A549 (cell line): Measurements from ENCODE around the gene TMEM238L.

Source experiments
- BCL3 ChIP-seq: fragments of >200 bp; sonication (Bioruptor Twin); formaldehyde crosslinking; IDR thresholded peaks from 3 replicates; pipeline ENCODE4 v1.6.1; 2016
- CEBPB ChIP-seq, 2 experiments: fragments of >200 bp in 1 of 2; sonication (Bioruptor Twin) in 1 of 2; formaldehyde crosslinking in 1 of 2; IDR thresholded peaks; 2 replicates each; pipeline ENCODE4 v1.6.1; 2012 to 2016
- HDAC2 ChIP-seq: fragments of 200-600 bp; sonication (generic); IDR thresholded peaks from 2 replicates; pipeline ENCODE4 v1.6.1; 2016
- KDM5A ChIP-seq: fragments of 200-600 bp; sonication (generic); IDR thresholded peaks from 2 replicates; pipeline ENCODE4 v1.6.1; 2016; ENCODE audit warnings: antibody characterized with exemption, mild to moderate bottlenecking
- MYC ChIP-seq: IDR thresholded peaks from 2 replicates; pipeline ENCODE4 v1.6.1; 2012; ENCODE audit warnings: mild to moderate bottlenecking, inconsistent platforms, low read length, improper control_type of control experiment, borderline replicate concordance
- POLR2A ChIP-seq: IDR thresholded peaks from 2 replicates; pipeline ENCODE4 v1.6.1; 2012; ENCODE audit warnings: mild to moderate bottlenecking, low read length
- POLR2AphosphoS2 ChIP-seq: conservative IDR thresholded peaks from 2 replicates; pipeline ENCODE4 v1.6.1; 2012; ENCODE audit warnings: low read length, improper control_type of control experiment, inconsistent platforms
- RARB ChIP-seq: fragments of 250-450 bp; sonication (Bioruptor Pico); IDR thresholded peaks from 2 replicates; pipeline ENCODE4 v1.8.0; 2021; ENCODE audit warnings: mild to moderate bottlenecking, moderate library complexity
- RCOR1 ChIP-seq: fragments of 150-350 bp; IDR thresholded peaks from 2 replicates; pipeline ENCODE4 v1.6.1; 2014; ENCODE audit warnings: antibody characterized with exemption, low read length, low read depth
- ZFP36 ChIP-seq: fragments of 450-650 bp; IDR thresholded peaks from 2 replicates; pipeline ENCODE4 v1.6.1; 2014; ENCODE audit warnings: borderline replicate concordance; ENCODE audit not compliant: partially characterized antibody
- TF ChIP-seq, protein P1 (sequence below): fragments of >200 bp; sonication (Bioruptor Twin); formaldehyde crosslinking; IDR thresholded peaks from 3 replicates; pipeline ENCODE4 v1.5.1; 2016
- TF ChIP-seq, protein P2 (sequence below): IDR thresholded peaks from 2 replicates; pipeline ENCODE4 v1.6.1; 2012
- TF ChIP-seq, protein P3 (sequence below): fragments of 150-350 bp; IDR thresholded peaks from 2 replicates; pipeline ENCODE4 v1.6.1; 2014; ENCODE audit warnings: low read depth, mild to moderate bottlenecking, low read length
- TF ChIP-seq, protein P4 (sequence below): fragments of 200-600 bp; sonication (generic); IDR thresholded peaks from 2 replicates; pipeline ENCODE4 v1.6.1; 2016; ENCODE audit warnings: antibody characterized with exemption, mild to moderate bottlenecking, moderate library complexity

DNA sequence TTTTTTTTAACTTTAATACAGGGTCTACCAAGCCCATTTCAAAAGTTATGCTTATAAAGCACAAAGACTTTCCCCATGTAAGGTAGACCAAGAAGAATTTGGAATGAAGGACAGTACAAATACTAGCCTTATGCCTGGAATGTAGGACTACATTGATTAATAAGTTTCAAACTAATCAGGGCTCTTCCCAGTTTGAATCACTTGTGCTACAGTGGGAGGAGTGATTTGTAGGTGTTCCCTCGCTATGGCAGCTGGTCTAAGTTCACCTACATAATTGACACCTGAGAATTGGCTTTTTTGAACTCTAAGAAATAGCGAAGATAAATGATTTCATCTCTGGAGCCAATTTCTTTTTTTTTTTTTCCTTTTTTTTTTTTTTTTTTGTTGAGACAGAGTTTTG, 18.6 kb downstream of the TMEM238L start:
- TF ChIP-seq, protein P1, sequence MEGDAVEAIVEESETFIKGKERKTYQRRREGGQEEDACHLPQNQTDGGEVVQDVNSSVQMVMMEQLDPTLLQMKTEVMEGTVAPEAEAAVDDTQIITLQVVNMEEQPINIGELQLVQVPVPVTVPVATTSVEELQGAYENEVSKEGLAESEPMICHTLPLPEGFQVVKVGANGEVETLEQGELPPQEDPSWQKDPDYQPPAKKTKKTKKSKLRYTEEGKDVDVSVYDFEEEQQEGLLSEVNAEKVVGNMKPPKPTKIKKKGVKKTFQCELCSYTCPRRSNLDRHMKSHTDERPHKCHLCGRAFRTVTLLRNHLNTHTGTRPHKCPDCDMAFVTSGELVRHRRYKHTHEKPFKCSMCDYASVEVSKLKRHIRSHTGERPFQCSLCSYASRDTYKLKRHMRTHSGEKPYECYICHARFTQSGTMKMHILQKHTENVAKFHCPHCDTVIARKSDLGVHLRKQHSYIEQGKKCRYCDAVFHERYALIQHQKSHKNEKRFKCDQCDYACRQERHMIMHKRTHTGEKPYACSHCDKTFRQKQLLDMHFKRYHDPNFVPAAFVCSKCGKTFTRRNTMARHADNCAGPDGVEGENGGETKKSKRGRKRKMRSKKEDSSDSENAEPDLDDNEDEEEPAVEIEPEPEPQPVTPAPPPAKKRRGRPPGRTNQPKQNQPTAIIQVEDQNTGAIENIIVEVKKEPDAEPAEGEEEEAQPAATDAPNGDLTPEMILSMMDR = no peak
- TF ChIP-seq BCL3 (no peak), POLR2A (no peak), CEBPB (IDR thresholded peaks at IDR 0.05) (no peak), ZFP36 (no peak), HDAC2 (no peak), RCOR1 (no peak), KDM5A (no peak), POLR2AphosphoS2 (no peak), RARB (CRISPR knock-in tag) (no peak), MYC (no peak)
- TF ChIP-seq, protein P2, sequence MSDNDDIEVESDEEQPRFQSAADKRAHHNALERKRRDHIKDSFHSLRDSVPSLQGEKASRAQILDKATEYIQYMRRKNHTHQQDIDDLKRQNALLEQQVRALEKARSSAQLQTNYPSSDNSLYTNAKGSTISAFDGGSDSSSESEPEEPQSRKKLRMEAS = no peak
- TF ChIP-seq, protein P3, sequence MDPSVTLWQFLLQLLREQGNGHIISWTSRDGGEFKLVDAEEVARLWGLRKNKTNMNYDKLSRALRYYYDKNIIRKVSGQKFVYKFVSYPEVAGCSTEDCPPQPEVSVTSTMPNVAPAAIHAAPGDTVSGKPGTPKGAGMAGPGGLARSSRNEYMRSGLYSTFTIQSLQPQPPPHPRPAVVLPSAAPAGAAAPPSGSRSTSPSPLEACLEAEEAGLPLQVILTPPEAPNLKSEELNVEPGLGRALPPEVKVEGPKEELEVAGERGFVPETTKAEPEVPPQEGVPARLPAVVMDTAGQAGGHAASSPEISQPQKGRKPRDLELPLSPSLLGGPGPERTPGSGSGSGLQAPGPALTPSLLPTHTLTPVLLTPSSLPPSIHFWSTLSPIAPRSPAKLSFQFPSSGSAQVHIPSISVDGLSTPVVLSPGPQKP = no peak
- TF ChIP-seq, protein P4, sequence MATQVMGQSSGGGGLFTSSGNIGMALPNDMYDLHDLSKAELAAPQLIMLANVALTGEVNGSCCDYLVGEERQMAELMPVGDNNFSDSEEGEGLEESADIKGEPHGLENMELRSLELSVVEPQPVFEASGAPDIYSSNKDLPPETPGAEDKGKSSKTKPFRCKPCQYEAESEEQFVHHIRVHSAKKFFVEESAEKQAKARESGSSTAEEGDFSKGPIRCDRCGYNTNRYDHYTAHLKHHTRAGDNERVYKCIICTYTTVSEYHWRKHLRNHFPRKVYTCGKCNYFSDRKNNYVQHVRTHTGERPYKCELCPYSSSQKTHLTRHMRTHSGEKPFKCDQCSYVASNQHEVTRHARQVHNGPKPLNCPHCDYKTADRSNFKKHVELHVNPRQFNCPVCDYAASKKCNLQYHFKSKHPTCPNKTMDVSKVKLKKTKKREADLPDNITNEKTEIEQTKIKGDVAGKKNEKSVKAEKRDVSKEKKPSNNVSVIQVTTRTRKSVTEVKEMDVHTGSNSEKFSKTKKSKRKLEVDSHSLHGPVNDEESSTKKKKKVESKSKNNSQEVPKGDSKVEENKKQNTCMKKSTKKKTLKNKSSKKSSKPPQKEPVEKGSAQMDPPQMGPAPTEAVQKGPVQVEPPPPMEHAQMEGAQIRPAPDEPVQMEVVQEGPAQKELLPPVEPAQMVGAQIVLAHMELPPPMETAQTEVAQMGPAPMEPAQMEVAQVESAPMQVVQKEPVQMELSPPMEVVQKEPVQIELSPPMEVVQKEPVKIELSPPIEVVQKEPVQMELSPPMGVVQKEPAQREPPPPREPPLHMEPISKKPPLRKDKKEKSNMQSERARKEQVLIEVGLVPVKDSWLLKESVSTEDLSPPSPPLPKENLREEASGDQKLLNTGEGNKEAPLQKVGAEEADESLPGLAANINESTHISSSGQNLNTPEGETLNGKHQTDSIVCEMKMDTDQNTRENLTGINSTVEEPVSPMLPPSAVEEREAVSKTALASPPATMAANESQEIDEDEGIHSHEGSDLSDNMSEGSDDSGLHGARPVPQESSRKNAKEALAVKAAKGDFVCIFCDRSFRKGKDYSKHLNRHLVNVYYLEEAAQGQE = no peak
